GM19467 (cell line): ENCODE results near the gene UACA.
"Not testable (repeated sequence)": the region's sequence is repeated elsewhere in the genome, so short reads cannot be mapped to it uniquely, and the experiment has no call there.

Experiments used
- ATAC-seq: cut with Tn5 transposase; IDR thresholded peaks from one replicate; pipeline ENCODE4 v1.9.1; 2021; ENCODE audit warnings: mild to moderate bottlenecking, moderate library complexity; ENCODE audit not compliant: unreplicated experiment

The UACA gene

GRCh38 chr15:70669006-70669602 is 94.3 kb downstream of the UACA start:
- no peak for ATAC-seq

GRCh38 chr15:70665599-70665998 is 97.8 kb downstream of the UACA start:
- no peak for ATAC-seq

- ATAC-seq, result no peak
These were observed 98.9 kb downstream of the UACA start for GRCh38 chr15:70664494-70664893.

- ATAC-seq, result not testable (repeated sequence)
These were observed 100.3 kb downstream of the UACA start for GRCh38 chr15:70663069-70663468.

- no peak for ATAC-seq
These were observed 103.7 kb downstream of the UACA start for GRCh38 chr15:70659662-70660061.

GRCh38 chr15:70658641-70659040 is 104.7 kb downstream of the UACA start:
- ATAC-seq, result no peak

GRCh38 chr15:70653426-70653825 is 109.9 kb downstream of the UACA start:
- no peak for ATAC-seq

GRCh38 chr15:70652341-70652740 is 111.0 kb downstream of the UACA start:
- ATAC-seq, result no peak

GRCh38 chr15:70651303-70651845 is 112.0 kb downstream of the UACA start:
- no peak for ATAC-seq

- ATAC-seq, result no peak
These were observed 112.6 kb downstream of the UACA start for GRCh38 chr15:70650567-70651302.

- no peak for ATAC-seq
These were observed 116.0 kb downstream of the UACA start for GRCh38 chr15:70647396-70647795.

- no peak for ATAC-seq
These were observed 117.2 kb downstream of the UACA start for GRCh38 chr15:70646169-70646568.

- no peak for ATAC-seq
These were observed 119.6 kb downstream of the UACA start for GRCh38 chr15:70643783-70644125.

GRCh38 chr15:70643106-70643782 is 120.1 kb downstream of the UACA start:
- ATAC-seq, result no peak

GRCh38 chr15:70636540-70637165 is 126.7 kb downstream of the UACA start:
- ATAC-seq, result no peak

GRCh38 chr15:70635895-70636294 is 127.5 kb downstream of the UACA start:
- ATAC-seq, result no peak

- ATAC-seq, result no peak
These were observed 129.4 kb downstream of the UACA start for GRCh38 chr15:70633991-70634390.

- ATAC-seq, result no peak
These were observed 130.1 kb downstream of the UACA start for GRCh38 chr15:70633103-70633831.

- no peak for ATAC-seq
These were observed 130.8 kb downstream of the UACA start for GRCh38 chr15:70632491-70633102.

- ATAC-seq, result no peak
These were observed 131.3 kb downstream of the UACA start for GRCh38 chr15:70632079-70632478.
